Transverse colon (tissue), 4 donors: Measurements from ENCODE around the gene ERC2. TPM values are rescaled to one million over a fixed set of nuclear protein-coding genes. Genes with fewer than 3 reads are reported as not detected.
"Not testable (repeated sequence)": the region's sequence is repeated elsewhere in the genome, so short reads cannot be mapped to it uniquely, and the experiment has no call there.

Experiments
- DNase-seq: peaks from one replicate; pipeline ENCODE4 v3.0.0-alpha.2; 2019
- H3K27ac ChIP-seq, 4 donors: fragments of 200-600 bp; sonication (generic); 2 replicates each; pipeline ENCODE4 v1.5.1; 2016 to 2018; ENCODE audit warnings: inconsistent platforms in 4 of 4
- H3K27me3 ChIP-seq: fragments of 200-600 bp; sonication (generic); 2 replicates; pipeline ENCODE4 v1.5.1; 2017; ENCODE audit warnings: inconsistent platforms
- H3K36me3 ChIP-seq, 4 donors: fragments of 200-600 bp; sonication (generic); 2 replicates each; pipeline ENCODE4 v1.5.1; 2017 to 2019; ENCODE audit warnings: inconsistent platforms in 4 of 4
- H3K4me1 ChIP-seq, 4 donors: fragments of 200-600 bp; sonication (generic); 2 replicates each; pipeline ENCODE4 v1.5.1; 2017 to 2020; ENCODE audit warnings: inconsistent platforms in 4 of 4
- H3K4me3 ChIP-seq, 4 donors: fragments of 200-600 bp; sonication (generic); 1 replicate in 1 of 4; 2 replicates in 3 of 4; pipeline versions ENCODE4 v1.5.1 to v1.6.1; 2017 to 2019; ENCODE audit warnings: inconsistent platforms in 4 of 4
- H3K9me3 ChIP-seq, 2 donors: fragments of 200-600 bp; sonication (generic); 2 replicates each; pipeline ENCODE4 v1.5.1; 2017 to 2019; ENCODE audit warnings: inconsistent platforms in 2 of 2
- EP300 ChIP-seq: sonication (generic); formaldehyde crosslinking; IDR thresholded peaks from one replicate; pipeline ENCODE4 v1.6.1; 2017; ENCODE audit warnings: antibody characterized with exemption, low read depth
- POLR2A ChIP-seq: fragments of 450-650 bp; IDR thresholded peaks from one replicate; pipeline ENCODE4 v1.6.1; 2016; ENCODE audit warnings: antibody characterized with exemption, mild to moderate bottlenecking, moderate library complexity
- POLR2AphosphoS5 ChIP-seq, 3 donors: sonication (generic); formaldehyde crosslinking; IDR thresholded peaks; one replicate each; pipeline ENCODE4 v1.6.1; 2016; ENCODE audit warnings: antibody characterized with exemption in 3 of 3
- WGBS, 2 donors: methylation state at CpG; one replicate each; pipeline ENCODE4 v1.1.5; 2018; ENCODE audit warnings: low coverage in 1 of 2; 5-methylcytosine and 5-hydroxymethylcytosine counted together
- in situ Hi-C, 4 donors: fragments of 200-750 bp; cut with MboI; loops; one replicate each; pipeline versions ENCODE4 v1.15.0 to v1.15.1; 2017; ENCODE audit warnings: low sequenced_read_pairs in 3 of 4, low pct_ligation_motif_present in 1 of 4, low pct_unique_long_range_greater_than_20kb in 1 of 4
- intact Hi-C: fragments of 100-400 bp; cut with DNase I; formaldehyde crosslinking; loops from one replicate; pipeline ENCODE4 v1.15.1; 2023; ENCODE audit warnings: low total_unique reads
- total RNA-seq, 4 donors: library from RNA; depleted of rRNA; stranded (reverse); fragments of >200 nt; gene quantifications; one replicate each; pipeline ENCODE4 v1.1.0, GENCODE V29; 2016
- TF ChIP-seq, protein P1 (sequence below), 5 experiments: fragments of 200-600 bp in 3 of 5; fragments of 450-650 bp in 2 of 5; sonication (generic) in 3 of 5; IDR thresholded peaks; 1 replicate in 2 of 5; 2 replicates in 3 of 5; pipeline ENCODE4 v1.5.1; 2016 to 2017; ENCODE audit warnings: antibody characterized with exemption in 5 of 5, inconsistent platforms in 3 of 5, mild to moderate bottlenecking in 2 of 5, moderate library complexity in 1 of 5

ERC2 gene
- total RNA-seq, 4 donors from 2014 or later = 0.41 to 1.3 TPM; not detected in 2

GRCh38 chr3:56081246-56081645 is 387.0 kb downstream of the ERC2 start:
- Histone ChIP-seq H3K36me3 (no peaks in the 10 kb centered on the region), H3K4me3 (no peak overlapping the region), H3K27me3 (no peaks in the 10 kb centered on the region), H3K4me1 (no peaks in the 10 kb centered on the region), H3K9me3 (no peaks in the 10 kb centered on the region), H3K27ac (no peak overlapping the region)
- intact Hi-C loops = no loop called here
- WGBS, 2 donors = 73% methylated on average over 2 of the region's 2 CpGs; no CpG with 5 or more reads in 1 of the 2 donors
- in situ Hi-C loops = no loop called here
- DNase-seq = no peak
- TF ChIP-seq, protein P1, sequence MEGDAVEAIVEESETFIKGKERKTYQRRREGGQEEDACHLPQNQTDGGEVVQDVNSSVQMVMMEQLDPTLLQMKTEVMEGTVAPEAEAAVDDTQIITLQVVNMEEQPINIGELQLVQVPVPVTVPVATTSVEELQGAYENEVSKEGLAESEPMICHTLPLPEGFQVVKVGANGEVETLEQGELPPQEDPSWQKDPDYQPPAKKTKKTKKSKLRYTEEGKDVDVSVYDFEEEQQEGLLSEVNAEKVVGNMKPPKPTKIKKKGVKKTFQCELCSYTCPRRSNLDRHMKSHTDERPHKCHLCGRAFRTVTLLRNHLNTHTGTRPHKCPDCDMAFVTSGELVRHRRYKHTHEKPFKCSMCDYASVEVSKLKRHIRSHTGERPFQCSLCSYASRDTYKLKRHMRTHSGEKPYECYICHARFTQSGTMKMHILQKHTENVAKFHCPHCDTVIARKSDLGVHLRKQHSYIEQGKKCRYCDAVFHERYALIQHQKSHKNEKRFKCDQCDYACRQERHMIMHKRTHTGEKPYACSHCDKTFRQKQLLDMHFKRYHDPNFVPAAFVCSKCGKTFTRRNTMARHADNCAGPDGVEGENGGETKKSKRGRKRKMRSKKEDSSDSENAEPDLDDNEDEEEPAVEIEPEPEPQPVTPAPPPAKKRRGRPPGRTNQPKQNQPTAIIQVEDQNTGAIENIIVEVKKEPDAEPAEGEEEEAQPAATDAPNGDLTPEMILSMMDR (IDR thresholded peaks at IDR 0.05) = no peak
- TF ChIP-seq EP300 (no peak), POLR2A (no peak), POLR2AphosphoS5 (IDR thresholded peaks at IDR 0.05) (no peak)

DNA sequence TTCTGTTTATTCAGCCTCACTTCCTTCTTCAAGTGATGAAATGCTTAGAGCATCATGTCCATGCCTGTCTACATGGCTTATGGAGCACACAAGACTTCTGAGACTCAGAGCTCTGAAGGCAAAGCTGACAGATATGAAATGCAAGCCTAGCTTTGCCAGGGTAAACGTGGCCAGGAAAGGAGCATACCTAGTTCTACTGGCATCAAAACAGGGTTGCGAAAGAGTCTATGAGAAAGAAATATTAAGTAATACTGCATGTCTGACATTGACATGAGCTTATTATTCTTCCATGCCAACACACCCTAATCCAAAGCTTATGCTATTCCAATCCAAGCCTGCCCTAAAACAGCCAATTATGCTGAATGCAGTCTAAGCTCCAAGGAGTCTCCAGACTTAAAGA is 391.5 kb downstream of the ERC2 start:
- DNase-seq = no peak
- 79 to 92% methylated on average over 2 of the region's 2 CpGs for WGBS, 2 donors
- in situ Hi-C loops = no loop called here
- Histone ChIP-seq H3K27ac (no peak overlapping the region), H3K4me1 (no peaks in the 10 kb centered on the region), H3K9me3 (no peaks in the 10 kb centered on the region), H3K36me3 (no peaks in the 10 kb centered on the region), H3K27me3 (no peaks in the 10 kb centered on the region), H3K4me3 (no peak overlapping the region)
- TF ChIP-seq POLR2AphosphoS5 (IDR thresholded peaks at IDR 0.05) = no peak
- TF ChIP-seq, protein P1 (IDR thresholded peaks at IDR 0.05) = no peak
- no peak for TF ChIP-seq EP300
- no peak for TF ChIP-seq POLR2A
- intact Hi-C loops = no loop called here

GRCh38 chr3:56075089-56075488 is 393.2 kb downstream of the ERC2 start:
- no peak overlapping the region for H3K4me3 ChIP-seq
- H3K36me3 ChIP-seq = no peaks in the 10 kb centered on the region
- no peak overlapping the region for H3K27ac ChIP-seq
- H3K4me1 ChIP-seq = no peaks in the 10 kb centered on the region
- TF ChIP-seq, protein P1 (IDR thresholded peaks at IDR 0.05) = no peak
- no peak for TF ChIP-seq POLR2A
- TF ChIP-seq EP300 = no peak
- no peak for TF ChIP-seq POLR2AphosphoS5 (IDR thresholded peaks at IDR 0.05)
- 83% methylated on average over 1 of the region's 1 CpG; no CpG with 5 or more reads in 1 of the 2 donors for WGBS, 2 donors
- H3K27me3 ChIP-seq = no peaks in the 10 kb centered on the region
- no peak for DNase-seq
- intact Hi-C loops = no loop called here
- in situ Hi-C loops = no loop called here
- no peaks in the 10 kb centered on the region for H3K9me3 ChIP-seq

DNA sequence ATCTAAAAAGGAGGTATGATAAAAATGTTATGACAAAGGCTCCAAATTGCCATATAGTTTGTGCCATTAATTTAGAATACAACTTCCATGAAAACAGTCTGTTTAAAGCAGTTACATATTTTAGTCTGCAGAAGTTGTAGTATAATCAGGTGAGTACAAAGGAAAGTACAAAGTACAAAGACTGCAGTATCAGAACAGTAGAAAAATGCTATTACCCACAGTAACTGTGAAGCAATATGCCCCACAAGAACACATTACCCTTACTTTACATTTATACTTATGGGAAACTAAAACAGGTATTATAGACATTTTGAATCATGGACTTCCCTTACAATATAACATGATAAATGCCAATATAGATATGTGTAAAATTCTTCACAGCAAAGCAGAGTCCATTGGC is 398.5 kb downstream of the ERC2 start:
- Histone ChIP-seq H3K36me3 (no peaks in the 10 kb centered on the region), H3K27me3 (no peaks in the 10 kb centered on the region), H3K9me3 (no peaks in the 10 kb centered on the region), H3K27ac (no peak overlapping the region), H3K4me1 (no peaks in the 10 kb centered on the region), H3K4me3 (no peak overlapping the region)
- in situ Hi-C loops (no loop called here), intact Hi-C loops (no loop called here)
- TF ChIP-seq EP300 (no peak), POLR2AphosphoS5 (IDR thresholded peaks at IDR 0.05) (no peak), POLR2A (no peak)
- TF ChIP-seq, protein P1 (IDR thresholded peaks at IDR 0.05) = no peak
- no peak for DNase-seq

DNA sequence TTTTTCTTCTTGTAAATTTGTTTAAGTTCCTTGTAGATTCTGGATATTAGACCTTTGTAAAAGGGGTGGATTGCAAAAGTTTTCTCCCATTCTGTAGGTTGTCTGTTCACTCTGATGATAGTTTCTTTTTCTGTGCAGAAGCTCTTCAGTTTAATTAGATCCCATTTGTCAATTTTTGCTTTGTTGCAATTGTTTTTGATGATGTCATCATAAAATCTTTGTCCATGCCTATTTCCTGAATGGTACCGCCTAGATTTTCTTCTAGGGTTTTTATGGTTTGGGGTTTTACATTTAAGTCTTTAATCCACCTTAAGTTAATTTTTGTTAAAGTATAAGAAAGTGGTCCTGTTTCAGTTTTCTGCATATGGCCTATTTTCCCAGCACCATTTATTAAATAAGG is 401.9 kb downstream of the ERC2 start:
- H3K9me3 ChIP-seq, H3K4me1 ChIP-seq, in situ Hi-C loops, H3K36me3 ChIP-seq, H3K27ac ChIP-seq, DNase-seq, H3K27me3 ChIP-seq, H3K4me3 ChIP-seq, intact Hi-C loops: not testable (repeated sequence)
- WGBS, 2 donors = 95 to 100% methylated on average over 1 of the region's 1 CpG
